ENCODE data around the gene FHIT.

FHIT gene

DNA sequence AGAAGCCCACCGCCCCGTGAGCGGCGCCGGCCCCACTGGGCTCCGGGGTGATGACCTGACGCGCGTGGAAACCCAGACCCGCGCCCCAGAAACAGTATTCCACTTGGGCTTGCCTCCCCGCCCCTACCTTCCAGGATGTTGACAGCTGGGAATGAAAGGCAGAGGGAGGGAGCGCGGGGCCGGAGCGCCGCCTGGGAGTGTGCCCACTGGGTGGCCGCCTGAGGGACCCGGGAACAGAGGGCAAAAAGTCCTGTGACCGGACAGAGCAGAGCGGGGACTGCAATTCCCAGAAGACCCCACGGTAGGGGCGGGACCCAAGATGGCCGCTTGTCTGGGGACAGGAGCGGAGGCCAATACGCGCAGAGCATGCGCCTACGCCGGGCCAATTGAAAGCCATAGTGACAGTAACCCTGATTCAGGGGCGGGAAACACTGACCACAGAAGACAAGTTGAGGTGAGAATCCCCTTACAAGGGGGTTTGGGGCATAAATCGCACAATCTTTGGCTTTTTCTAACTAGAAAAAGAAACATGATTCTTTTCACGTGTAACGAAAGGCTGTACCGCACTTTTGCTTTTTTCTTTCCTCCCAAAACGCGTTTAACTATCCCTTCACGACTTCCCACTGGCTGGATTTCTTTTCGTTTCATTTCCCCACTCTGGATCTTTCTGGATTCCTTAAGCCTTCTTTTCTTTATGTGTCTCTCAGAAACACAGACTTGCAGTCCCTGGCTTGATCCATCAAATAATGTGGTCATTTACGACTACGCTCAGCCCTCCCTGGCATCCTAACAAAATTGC lies at the start of gene FHIT:
TSS of gene FHIT (minus strand) at position 279 of the 799 bp plus-strand sequence.
- peak; percentile 68 for DNase-seq

DNA sequence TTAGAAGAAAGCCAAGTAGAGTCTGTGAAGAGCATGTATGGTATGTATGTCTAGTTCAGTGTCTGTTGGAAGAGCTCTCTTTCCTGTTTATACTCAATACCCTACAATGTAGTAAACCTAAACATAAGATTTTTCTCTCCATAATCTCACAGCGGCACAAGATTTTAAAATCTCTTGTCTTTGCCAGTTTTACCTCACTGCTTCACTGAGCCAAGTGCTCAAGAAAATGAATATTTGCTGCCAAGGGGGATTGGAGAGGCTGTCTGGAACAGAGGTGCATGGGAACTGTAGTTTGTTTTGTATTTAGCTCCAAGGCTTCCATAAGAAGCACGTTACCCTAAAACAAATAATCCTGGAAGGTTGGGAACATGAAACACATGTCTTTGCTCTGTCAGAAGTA lies 49.5 kb upstream of the FHIT start:
- no peak for DNase-seq

DNA sequence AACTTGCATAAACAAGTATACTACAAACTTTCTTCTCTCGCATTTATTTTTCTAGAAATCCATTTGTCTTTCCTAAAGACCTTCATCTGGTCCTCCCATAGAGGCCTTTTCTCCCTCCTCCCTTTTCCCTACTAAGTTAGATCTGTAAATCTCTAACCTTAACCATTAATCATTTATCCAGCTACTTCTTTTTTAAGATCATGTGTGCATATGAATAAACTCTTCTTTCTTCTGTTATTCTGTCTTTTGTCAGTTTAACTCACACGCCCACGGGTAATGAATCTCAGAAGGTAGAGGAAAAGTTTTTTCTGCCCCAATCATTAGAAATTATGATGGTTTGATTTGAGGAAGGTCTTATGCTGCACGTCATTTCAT lies 48.7 kb upstream of the FHIT start:
- DNase-seq = no peak

DNA sequence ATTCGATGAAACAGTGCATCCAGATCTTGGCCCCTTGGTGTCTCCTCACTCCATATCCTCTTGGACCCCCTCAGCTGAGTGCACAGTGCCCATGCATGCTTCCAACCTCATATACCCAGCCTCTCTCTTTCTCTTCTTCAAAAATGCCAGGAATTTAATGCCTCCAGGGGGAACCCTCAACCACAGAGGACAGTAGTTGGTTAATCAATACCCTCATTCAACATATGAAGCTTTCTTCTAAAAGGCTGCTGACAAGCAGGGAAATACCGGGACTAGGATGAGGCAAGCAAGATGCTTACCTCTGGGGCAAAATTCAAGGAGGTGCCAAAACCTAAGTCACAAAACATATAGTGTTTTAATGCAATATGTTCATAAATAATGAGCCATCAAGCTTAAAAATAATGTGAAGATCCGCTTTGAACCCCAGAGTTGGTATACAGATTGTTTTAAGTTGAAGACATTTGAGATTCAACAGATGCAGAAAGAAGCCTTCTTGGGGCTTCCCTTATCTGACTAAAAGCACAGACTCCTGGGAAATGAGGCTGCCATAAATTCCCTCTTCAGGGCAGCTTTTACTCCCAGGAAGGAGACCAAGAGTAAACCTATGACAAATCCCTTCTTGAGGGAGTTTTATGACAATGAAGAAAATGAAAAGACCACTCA lies 48.2 kb upstream of the FHIT start:
- DNase-seq = no peak

DNA sequence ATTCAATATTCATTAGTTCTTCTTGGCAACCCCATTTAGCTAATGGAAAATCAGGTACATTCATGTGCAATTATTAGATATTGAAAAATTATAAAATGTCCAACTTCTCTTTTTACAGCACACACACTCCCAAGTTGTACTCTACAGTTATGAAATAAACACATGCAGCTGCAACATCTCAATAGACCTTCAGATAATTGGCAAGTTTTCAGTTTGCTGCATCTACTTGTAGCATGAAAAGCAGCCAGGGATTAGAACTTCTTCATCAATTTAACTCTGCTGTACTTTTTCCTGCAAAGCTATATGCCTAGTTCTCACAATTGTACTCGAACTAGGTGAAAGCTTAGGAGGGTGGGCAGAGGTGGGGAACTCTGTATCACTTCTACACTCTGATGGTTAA lies 46.6 kb upstream of the FHIT start:
- DNase-seq = no peak

DNA sequence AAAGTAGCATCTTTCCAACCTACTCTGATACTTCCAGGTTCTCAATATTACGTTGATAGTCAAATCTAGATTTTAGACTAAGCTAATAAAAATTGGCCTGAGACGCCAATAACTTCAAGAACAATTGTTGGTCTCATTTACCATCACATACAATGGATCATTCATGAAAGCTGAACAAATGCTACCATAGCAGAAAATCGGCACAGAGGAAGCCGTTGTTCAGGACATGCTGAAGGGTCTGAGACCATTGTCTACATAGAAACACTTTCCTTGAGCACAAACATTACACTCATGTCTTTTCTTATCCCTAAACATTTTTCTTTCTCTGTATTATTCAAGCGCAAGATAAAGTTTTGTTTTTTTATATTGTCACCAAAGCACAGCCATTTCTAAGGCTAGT lies 37.2 kb upstream of the FHIT start:
- DNase-seq = no peak

DNA sequence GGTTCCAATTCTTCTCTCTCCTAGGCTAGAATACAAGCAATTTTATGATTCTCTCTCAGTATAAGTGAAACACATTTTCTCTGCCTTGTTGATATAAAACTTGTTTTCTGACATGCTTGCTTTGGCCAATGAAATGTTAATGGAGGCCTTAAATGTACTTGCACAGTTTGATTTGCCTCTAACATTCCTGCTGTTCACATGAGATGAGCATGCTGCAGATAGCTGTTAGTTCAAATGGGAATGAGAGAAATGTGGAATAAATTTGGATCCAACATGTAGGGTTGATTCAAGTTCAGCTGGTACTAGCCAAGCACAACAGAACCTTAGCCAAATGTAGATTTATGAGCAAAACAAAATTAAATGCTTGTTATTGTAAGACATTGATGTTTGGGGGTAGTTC lies 32.6 kb upstream of the FHIT start:
- no peak for DNase-seq

DNA sequence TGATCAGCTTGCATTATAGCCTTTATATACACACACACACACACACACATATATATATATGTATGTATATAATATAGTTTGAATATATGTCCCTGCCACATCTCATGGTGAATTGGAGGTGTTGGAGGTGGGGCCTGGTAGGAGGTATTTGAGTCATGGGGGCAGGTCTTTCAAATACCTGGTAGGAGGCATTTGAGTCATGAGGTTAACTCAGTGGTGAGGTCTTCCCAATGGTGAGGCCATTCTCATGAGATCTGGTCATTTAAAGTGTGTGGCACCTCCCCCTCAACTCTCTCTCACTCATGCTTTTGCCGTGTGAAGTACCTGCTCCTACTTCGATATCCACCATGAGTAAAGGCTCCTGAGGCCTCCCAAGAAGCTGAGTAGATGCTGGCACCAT lies 27.5 kb upstream of the FHIT start:
- no peak for DNase-seq

DNA sequence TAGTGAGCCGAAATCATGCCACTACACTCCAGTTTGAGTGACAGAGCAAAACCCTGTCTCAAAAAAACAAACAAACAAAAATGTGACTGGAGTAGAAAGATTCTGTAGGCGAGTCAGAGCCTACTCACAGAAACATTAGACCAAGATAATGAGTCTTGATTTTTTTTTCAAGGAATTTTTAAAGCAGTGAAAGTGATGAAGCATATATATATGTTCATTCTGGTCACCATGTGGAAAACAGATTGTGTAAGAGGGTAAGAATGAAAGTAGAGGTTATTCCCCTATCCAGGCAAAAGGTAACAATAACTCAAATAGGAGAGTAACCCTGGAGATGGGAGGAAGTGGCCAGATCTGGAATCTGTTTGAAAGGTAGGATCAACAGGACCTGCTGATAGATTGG lies 26.2 kb upstream of the FHIT start:
- no peak for DNase-seq

DNA sequence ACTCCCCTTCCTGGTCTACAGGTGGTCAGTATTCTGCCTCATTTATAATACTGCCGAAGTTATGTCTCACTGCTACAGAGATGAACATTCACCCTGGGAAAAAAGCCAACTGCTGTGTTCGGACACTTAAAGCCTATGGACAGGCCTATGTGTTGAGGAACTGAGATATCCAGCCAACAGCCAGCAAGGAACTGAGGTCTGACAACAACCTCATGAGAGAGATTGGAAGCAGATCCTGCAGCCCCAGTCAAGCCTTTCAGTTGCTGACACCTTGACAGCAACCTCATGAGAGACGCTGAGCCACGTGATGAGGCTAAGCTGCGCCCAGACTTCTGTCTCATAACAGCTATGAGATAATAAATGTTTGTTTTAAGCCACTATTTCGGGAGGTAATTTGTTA lies 18.2 kb upstream of the FHIT start:
- DNase-seq = no peak

DNA sequence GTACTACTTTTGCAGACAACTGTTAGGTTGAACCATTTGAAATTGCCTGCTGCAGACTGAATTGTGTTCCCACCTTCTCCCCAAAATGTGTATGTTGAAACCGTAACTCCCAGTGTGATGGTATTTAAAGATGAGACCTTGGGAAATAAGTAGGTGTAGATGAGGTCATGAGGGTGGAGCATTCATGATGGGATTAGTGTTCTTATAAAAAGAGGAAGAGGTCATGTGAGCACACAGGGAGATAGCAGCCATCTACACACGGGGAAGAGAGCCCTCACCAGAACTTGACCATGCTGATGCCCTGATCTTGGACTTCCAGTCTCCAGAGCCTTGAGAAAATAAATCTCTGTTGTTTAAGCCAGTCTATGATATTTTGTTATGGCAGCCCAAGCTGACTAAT lies 17.4 kb upstream of the FHIT start:
- no peak for DNase-seq

DNA sequence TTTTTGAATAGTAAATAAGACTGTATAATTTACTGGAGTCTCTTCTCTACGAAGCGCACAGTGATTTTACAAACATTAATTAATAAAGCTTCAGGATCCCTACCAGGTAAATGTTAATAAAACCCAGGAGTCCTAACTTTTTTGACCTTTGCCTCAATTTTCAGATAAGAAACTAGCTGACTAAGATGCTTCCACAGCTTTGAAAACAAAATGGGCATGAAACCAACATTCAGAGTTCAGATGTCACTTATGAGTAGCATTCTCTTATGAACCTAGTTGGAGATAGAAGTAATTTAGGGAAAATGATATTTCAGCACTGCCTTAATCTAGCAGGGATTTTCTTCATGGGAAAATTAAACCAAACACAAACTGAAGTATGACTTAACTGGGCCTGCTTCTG lies 13.0 kb upstream of the FHIT start:
- no peak for DNase-seq

DNA sequence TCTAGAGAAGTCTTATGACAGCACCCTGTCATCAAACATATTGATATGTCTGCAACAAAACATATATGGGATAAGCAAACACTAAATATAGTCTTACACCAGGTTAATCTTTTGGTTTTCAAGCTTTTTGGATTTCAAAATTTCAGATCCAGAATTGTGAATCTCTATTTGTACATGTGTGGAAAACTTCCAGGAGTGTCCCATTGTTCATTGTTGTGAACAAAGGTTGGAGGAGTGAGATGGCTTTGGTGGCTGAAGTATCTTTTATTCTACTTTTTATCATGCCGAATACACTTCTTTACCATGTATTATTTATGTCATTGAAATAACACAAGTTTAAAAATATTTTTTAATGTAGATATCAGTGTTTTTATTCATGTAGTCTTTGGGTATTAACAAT lies 5.9 kb upstream of the FHIT start:
- no peak for DNase-seq

DNA sequence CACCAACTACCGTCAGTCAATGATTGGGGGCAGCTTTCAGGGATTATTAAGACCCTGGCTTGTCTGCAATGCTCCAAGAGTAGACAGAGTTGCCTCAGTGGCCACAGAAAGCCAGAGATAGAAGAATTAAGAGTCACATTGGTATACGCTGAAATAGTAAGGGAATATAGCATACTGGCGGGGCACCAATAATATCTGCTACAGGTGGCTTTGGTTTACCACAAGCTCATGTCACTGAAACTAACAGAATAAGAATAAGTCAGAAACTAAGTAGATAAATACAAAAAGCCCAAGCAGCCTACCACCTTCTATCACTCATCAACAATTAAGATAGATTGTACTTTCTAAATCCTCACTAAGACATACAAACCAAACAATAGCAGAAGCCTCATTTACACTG lies 2.5 kb upstream of the FHIT start:
- DNase-seq = no peak

DNA sequence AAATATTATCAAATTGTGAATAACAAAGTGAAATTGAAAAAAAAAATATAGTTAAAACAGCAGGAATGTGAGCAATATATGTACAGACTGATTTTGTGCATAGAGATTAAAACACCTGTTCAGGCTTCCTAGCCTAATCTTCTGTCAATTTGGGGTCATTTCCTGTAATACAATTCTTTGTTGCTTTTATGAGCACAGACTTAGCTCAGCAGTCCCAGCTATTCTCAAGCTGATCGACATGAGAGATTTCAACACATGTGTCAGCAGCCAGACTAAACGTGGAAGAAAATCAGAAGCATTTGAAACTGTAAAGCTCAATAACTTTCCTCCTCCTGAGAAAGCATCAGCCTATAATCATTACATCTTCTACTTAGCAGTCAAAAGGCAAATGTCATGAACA lies 1.6 kb upstream of the FHIT start:
- no peak for DNase-seq

DNA sequence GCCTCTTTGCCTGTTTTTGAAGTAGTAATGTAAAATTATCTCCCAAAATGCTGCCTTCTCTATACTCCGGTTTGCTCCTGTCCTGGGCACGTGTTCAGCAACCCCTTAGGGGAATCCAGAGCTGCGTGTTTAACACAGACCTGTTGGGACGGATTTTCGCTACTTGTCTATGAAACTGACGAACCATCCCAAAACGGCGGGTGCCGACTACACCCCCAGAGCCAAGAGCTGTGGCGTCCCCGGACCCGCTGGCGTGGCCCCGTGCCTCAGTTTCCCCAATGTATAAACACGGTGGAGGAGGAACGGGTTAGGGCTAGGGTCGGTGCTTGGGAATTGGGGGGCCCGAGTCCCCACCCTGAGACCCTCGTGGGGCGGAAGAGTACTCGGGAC lies 473 bp downstream of the FHIT start:
- no peak for DNase-seq

DNA sequence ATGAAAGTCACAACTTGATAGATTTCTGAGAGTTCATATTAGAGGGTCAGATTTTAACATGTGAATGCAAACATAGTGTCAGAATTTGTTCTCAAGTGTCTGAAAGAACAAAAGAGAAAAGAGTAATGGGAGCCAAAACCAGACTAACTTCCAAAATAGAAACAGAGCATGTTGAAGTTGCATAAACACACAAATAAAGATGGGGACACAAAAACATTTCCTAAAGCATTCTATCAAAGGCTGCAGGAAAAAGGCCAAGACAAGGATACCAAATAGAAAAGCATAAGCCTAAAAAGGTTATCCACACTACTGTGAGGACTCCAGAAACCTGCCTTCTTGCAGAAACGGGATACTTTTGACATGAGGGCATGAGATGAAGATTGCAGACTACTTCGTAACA lies 2.8 kb downstream of the FHIT start:
- no peak for DNase-seq

DNA sequence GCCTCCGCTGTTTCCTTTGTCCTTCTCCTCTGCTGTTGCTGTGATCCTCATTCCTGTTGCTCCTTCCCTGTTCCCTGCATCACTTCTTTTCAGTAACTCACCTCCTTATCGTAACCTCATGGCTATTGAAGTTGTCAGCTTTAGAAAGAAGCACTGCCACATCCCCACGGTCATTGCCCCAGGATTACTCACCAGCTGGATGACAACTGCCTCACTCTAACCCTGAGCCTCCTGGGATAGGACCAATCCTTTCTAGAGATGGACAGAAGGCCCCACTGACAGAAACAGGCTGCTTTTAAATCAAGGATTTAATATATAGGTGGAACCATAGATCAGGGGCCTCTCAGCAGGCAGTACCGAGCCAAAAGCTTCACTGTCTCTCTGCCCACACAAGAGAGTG lies 4.1 kb downstream of the FHIT start:
- no peak for DNase-seq

DNA sequence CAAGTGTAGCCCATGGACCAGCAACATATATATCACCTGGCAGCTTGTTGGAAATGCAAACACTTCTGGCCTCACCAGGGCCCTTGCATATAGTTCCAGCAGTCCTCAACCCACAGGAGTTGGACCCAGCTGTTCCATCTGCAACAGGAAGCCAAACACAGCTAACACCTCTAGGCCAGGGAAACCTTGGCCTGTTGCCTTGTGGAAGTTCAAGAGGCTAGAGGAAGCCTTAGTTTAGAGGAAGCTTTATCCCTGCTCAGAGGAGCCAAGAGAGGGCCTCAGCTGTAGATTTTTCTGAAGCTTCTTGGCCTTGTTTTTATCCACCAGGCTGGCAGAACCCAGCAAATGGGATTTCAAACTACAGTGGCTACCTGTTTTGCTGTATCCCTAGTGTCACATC lies 11.4 kb downstream of the FHIT start:
- no peak for DNase-seq

DNA sequence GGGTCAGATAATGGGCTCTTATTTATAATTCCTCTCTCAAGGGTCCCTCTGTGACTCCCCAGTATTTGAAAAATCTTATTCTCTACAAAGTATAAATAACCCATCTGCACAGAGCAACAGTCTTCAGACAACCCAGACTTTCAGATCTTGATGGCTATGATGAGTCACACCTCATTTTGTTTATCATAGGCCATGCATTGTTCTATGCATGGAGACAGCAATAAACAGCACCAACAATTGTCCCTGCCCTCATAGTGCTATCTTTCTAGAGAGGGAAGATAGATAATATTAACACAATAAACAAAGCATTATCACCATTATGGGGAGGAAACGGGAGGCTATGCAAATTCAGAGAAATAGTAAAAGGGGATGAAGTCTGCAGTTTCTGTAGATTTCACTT lies 13.4 kb downstream of the FHIT start:
- no peak for DNase-seq

DNA sequence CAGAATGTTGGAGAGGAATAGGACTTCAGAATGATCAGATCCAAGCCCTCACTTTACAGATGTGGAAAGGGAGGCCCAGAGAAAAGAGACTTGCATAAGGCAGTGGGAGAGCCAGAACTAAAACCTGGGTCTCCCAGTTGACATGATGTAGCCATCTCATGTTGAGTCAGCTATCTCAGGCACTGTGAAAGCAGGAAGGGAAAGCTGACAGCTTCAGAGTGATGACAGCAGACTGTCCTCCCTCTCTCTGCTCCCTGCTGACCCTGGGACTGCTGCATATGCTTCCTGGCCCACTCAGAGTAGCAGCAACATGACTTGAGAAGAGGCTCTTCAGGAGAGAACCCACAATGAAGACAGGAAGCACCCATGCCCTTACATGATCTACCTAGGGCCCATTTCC lies 14.7 kb downstream of the FHIT start:
- DNase-seq = no peak

DNA sequence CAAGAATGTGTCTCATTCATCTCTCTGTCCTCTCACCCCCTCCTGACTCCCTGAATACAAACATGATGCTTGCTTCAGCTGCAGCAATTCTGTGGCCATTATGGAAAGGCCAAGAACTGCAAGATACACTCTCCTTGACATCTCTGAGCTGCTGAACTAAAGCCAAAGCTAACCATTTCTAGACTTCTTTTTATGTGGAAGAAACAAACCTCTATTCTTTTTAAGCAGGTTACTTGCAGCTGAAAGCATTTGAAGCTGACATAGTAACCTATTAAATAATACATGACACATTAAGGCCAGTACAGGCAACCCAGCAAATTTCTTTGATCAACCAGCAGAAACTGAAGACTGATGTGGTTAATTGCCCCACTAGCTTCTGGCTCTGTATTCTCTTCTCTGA lies 17.5 kb downstream of the FHIT start:
- no peak for DNase-seq

DNA sequence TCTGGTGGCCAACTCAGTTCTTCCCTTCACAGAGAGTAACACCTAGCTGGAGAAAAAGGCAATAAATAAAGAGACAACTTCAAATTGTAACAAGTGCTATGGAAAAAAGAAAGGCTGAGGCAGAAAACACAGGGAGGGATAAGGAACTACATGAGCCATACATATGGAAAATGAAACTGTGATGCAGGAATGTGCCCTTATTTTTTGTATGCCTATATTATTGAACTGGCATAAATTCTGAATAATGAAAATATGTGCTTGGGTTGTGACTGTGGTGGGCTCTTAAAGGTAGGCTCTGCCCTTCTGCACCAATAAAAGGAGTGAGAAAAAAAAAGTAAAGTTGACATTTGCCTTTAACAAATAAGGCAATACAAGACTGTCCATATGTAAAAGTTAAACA lies 19.6 kb downstream of the FHIT start:
- DNase-seq = no peak

DNA sequence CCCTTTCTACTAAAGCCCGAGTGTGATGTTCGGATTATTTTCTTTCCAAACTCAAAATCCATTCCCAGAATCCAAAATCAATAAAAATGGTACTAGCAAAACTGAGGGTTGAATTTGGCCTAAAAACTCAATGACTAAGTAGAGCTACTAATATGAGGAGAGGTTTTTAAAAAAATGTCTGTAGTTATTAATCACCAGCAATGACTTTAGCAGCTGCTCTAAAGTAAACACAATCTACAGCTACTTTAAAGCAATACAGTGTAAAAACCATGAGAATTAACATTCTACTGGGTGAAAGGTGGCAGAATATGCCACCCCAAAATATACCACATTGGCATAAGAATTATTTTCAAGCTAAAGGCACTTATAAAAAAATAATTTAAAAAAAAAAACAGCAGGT lies 23.5 kb downstream of the FHIT start:
- DNase-seq = no peak

DNA sequence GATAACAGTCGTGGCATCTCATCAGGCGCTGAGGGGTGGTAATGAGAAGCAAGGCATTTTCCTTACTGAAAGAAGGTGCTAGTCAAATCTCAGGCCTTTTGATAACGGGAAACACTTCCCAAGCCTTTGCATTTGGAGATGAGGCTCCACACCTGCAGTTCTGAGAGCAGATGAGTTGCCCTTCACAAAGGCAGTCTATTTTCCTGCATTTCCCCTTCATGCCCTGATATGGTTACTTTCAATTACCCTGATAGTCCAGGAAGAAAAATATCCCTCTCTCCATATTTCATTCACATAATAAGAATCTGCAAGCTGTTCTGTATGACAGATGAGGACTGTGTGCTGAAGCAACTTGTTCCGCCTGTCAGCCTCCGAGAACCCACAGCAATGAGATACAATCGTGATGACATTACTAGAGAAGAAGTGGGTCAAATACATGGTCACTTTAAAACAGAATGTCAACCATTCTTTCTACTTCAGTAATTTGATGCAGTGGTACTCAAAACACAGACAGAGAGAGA lies 25.0 kb downstream of the FHIT start:
- DNase-seq = no peak
